ENCODE data around the gene ST3GAL5. TPM values are rescaled to one million over a fixed set of nuclear protein-coding genes. Genes with fewer than 3 reads are reported as not detected.

Gene ST3GAL5
- total RNA-seq, 1 donor from 2014 or later: 9.9 TPM

- Histone ChIP-seq H4K20me1 (ENCODE audit: low read depth) (no peaks in the 10 kb centered on the region), H3F3A (ENCODE audit: low read depth) (no peaks in the 10 kb centered on the region), H3K27ac (no peak overlapping the region), H3K27me3 (no peaks in the 10 kb centered on the region), H3K9ac (no peak overlapping the region), H2AFZ (replicated peaks) (no peak overlapping the region), H3K79me2 (ENCODE audit: low read depth) (no peaks in the 10 kb centered on the region), H3K9me3 (ENCODE audit: low read depth) (no peaks in the 10 kb centered on the region), H3K36me3 (no peaks in the 10 kb centered on the region), H3K4me3 (no peak overlapping the region), H3K4me1 (peaks cover 9% of the 10 kb centered on the region), H3K4me2 (peak overlapping the region; percentile 23)
- TF ChIP-seq EZH2phosphoT487 (IDR thresholded peaks at IDR 0.05): no peak
- TF ChIP-seq CTCF (IDR thresholded peaks at IDR 0.05): no peak
- no peak for TF ChIP-seq EZH2 (IDR thresholded peaks at IDR 0.05)
- H3K4me3 Mint-ChIP-seq: no peak overlapping the region
- peaks cover 5% of the 10 kb centered on the region for H3K27me3 Mint-ChIP-seq (ENCODE audit: insufficient read depth, low read depth)
- peak; percentile 40 for DNase-seq (ENCODE audit: low spot score)
- no peaks in the 10 kb centered on the region for H3K9me3 Mint-ChIP-seq
- H3K4me1 Mint-ChIP-seq: peaks cover 9% of the 10 kb centered on the region
- no peak overlapping the region for H3K27ac Mint-ChIP-seq
- H3K36me3 Mint-ChIP-seq: no peaks in the 10 kb centered on the region
These were observed 16.4 kb upstream of the ST3GAL5 start for GRCh38 chr2:85905187-85905666.

GRCh38 chr2:85903849-85904248 lies 15.1 kb upstream of the ST3GAL5 start:
- H3K27ac ChIP-seq: no peak overlapping the region
- H2AFZ ChIP-seq (replicated peaks): no peak overlapping the region
- Mint-ChIP-seq H3K27ac (no peak overlapping the region), H3K4me1 (peaks cover 9% of the 10 kb centered on the region), H3K27me3 (ENCODE audit: insufficient read depth, low read depth) (peaks cover 5% of the 10 kb centered on the region), H3K4me3 (no peak overlapping the region), H3K9me3 (no peaks in the 10 kb centered on the region), H3K36me3 (no peaks in the 10 kb centered on the region)
- no peaks in the 10 kb centered on the region for H3F3A ChIP-seq (ENCODE audit: low read depth)
- H3K9me3 ChIP-seq (ENCODE audit: low read depth): no peaks in the 10 kb centered on the region
- H3K9ac ChIP-seq: no peak overlapping the region
- no peaks in the 10 kb centered on the region for H3K27me3 ChIP-seq
- no peaks in the 10 kb centered on the region for H3K79me2 ChIP-seq (ENCODE audit: low read depth)
- H3K36me3 ChIP-seq: no peaks in the 10 kb centered on the region
- H3K4me1 ChIP-seq: peaks cover 9% of the 10 kb centered on the region
- no peaks in the 10 kb centered on the region for H4K20me1 ChIP-seq (ENCODE audit: low read depth)
- no peak for DNase-seq (ENCODE audit: low spot score)
- no peak overlapping the region for H3K4me3 ChIP-seq
- H3K4me2 ChIP-seq: no peak overlapping the region
- TF ChIP-seq EZH2 (IDR thresholded peaks at IDR 0.05) (no peak), EZH2phosphoT487 (IDR thresholded peaks at IDR 0.05) (no peak)

- Mint-ChIP-seq H3K27me3 (ENCODE audit: insufficient read depth, low read depth) (peaks cover 5% of the 10 kb centered on the region), H3K4me1 (peaks cover 9% of the 10 kb centered on the region), H3K4me3 (no peak overlapping the region), H3K36me3 (no peaks in the 10 kb centered on the region), H3K9me3 (no peaks in the 10 kb centered on the region), H3K27ac (no peak overlapping the region)
- no peaks in the 10 kb centered on the region for H3K27me3 ChIP-seq
- DNase-seq (ENCODE audit: low spot score): no peak
- H3K27ac ChIP-seq: no peak overlapping the region
- peaks cover 13% of the 10 kb centered on the region for H3K4me1 ChIP-seq
- H3K36me3 ChIP-seq: no peaks in the 10 kb centered on the region
- H3F3A ChIP-seq (ENCODE audit: low read depth): no peaks in the 10 kb centered on the region
- H3K4me3 ChIP-seq: no peak overlapping the region
- H3K9ac ChIP-seq: no peak overlapping the region
- TF ChIP-seq EZH2phosphoT487 (IDR thresholded peaks at IDR 0.05) (no peak), CTCF (IDR thresholded peaks at IDR 0.05) (no peak), EZH2 (IDR thresholded peaks at IDR 0.05) (no peak)
- H3K9me3 ChIP-seq (ENCODE audit: low read depth): no peaks in the 10 kb centered on the region
- no peaks in the 10 kb centered on the region for H3K79me2 ChIP-seq (ENCODE audit: low read depth)
- no peak overlapping the region for H3K4me2 ChIP-seq
- H2AFZ ChIP-seq (replicated peaks): no peak overlapping the region
- no peaks in the 10 kb centered on the region for H4K20me1 ChIP-seq (ENCODE audit: low read depth)
These were observed 13.7 kb upstream of the ST3GAL5 start for GRCh38 chr2:85902496-85902895.

GRCh38 chr2:85901155-85901554 lies 12.4 kb upstream of the ST3GAL5 start:
- Histone ChIP-seq H3K27ac (no peak overlapping the region), H3F3A (ENCODE audit: low read depth) (no peaks in the 10 kb centered on the region), H4K20me1 (ENCODE audit: low read depth) (no peaks in the 10 kb centered on the region), H3K4me2 (no peak overlapping the region), H3K4me3 (no peak overlapping the region), H3K4me1 (peaks cover 14% of the 10 kb centered on the region), H3K9me3 (ENCODE audit: low read depth) (no peaks in the 10 kb centered on the region), H3K9ac (no peak overlapping the region), H3K79me2 (ENCODE audit: low read depth) (no peaks in the 10 kb centered on the region), H2AFZ (replicated peaks) (no peak overlapping the region), H3K36me3 (no peaks in the 10 kb centered on the region), H3K27me3 (no peaks in the 10 kb centered on the region)
- Mint-ChIP-seq H3K27me3 (ENCODE audit: insufficient read depth, low read depth) (peaks cover 3% of the 10 kb centered on the region), H3K9me3 (no peaks in the 10 kb centered on the region), H3K27ac (no peak overlapping the region), H3K4me1 (peaks cover 9% of the 10 kb centered on the region), H3K4me3 (no peak overlapping the region), H3K36me3 (no peaks in the 10 kb centered on the region)
- no peak for TF ChIP-seq CTCF (IDR thresholded peaks at IDR 0.05)
- no peak for TF ChIP-seq EZH2phosphoT487 (IDR thresholded peaks at IDR 0.05)
- TF ChIP-seq EZH2 (IDR thresholded peaks at IDR 0.05): no peak
- no peak for DNase-seq (ENCODE audit: low spot score)

Measured in neural progenitor cell (in vitro differentiated cells).